GM12801 (cell line): Measurements from ENCODE around the gene KRT28.

Source experiments
- TF ChIP-seq, protein P1 (sequence below): IDR thresholded peaks from one replicate; pipeline ENCODE4 v1.5.1; 2011; ENCODE audit warnings: control low read depth; ENCODE audit not compliant: insufficient read length; ENCODE audit errors: extremely low read depth

The KRT28 gene

DNA sequence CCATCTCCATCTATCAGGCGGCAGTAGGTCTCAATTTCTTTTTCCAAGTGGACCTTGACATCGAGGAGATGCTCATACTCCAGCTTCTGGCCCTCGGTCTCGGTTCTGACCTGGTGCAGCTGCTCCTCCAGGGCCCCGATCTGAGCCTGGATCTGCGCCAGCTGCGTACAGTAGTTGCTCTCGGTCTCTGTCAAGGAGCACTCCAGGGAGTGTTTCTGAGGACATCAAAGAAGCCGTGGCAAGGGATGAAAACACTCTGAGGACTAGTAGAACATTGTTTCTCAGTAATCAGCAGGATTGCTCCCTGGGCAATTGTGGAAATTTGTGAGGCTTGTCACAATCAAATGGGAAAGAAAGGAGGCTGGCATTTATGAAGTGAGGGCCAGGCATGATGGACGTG lies 5.9 kb downstream of the KRT28 start:
- TF ChIP-seq, protein P1, sequence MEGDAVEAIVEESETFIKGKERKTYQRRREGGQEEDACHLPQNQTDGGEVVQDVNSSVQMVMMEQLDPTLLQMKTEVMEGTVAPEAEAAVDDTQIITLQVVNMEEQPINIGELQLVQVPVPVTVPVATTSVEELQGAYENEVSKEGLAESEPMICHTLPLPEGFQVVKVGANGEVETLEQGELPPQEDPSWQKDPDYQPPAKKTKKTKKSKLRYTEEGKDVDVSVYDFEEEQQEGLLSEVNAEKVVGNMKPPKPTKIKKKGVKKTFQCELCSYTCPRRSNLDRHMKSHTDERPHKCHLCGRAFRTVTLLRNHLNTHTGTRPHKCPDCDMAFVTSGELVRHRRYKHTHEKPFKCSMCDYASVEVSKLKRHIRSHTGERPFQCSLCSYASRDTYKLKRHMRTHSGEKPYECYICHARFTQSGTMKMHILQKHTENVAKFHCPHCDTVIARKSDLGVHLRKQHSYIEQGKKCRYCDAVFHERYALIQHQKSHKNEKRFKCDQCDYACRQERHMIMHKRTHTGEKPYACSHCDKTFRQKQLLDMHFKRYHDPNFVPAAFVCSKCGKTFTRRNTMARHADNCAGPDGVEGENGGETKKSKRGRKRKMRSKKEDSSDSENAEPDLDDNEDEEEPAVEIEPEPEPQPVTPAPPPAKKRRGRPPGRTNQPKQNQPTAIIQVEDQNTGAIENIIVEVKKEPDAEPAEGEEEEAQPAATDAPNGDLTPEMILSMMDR, result no peak

DNA sequence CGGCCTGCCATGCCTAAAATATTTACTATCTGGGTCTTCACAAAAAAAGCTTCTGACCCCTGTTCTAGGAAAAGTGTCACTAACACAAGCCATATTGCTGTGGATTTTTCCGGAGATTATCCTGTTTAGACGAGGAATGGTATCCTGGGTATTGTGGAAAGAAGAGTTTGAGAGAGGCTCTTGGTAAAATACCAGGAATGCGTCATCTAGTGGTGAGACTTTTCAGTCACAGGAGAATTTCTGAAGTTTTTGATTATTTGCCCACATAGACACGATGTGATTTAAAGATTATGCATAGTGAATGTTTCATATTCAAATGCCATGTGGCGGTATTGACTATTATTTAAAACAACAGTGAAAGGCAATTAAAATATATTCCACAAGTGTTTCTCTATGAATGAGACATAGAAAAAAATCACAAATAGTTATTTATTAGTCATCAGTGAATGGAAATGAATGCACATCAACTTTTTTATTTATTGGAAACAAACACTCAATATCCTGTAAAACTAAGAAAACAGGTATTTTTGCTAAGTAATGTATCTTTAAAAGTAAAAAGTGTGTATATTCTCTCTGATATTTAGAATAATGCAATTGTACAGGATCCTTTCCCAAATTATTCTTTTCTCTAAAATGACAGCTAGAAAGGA lies 7.8 kb downstream of the KRT28 start:
- TF ChIP-seq, protein P1, result no peak

DNA sequence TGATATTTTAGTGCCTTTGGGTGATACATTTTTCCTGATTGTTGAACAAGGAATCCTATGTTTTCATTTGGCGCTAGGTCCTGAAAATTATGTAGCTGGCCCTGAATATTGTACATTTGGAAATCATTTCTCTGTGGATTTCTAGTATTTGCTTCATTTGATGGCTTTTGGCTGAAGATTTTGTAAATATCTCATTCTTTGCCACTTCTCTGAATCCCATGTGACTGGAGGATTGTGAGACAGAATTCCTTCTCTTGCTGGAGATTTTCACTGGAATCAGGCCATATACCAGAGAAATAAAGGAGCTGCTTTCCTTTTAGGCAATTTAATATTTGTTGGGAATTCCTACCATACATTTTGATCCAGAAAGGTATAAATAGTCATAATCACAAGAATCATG lies 8.6 kb downstream of the KRT28 start:
- TF ChIP-seq, protein P1, result no peak

DNA sequence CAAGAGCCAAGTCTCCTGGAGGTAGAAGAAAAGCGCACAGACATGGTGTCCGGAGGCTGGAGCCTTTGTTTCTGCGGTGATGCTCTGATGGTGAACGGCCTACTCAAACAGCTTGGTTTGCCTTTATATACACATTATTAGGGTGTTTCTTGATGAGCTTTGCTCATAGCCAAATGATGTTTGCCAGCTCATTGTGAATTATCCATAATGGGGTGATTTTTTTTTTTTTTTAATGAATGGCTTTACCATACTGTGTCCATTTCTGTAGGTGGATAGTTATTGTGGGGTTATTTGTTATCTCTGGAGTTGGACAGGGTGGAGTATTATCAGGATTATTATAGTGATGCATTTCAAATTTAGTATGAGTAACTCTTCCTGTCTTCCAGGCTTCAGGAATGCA lies 17.3 kb downstream of the KRT28 start, which contains the start of gene KRT27:
TSS of gene KRT27 (minus strand) at position 101 of the 400 bp plus-strand sequence. CDS start at position 44, 57 bp downstream.
- TF ChIP-seq, protein P1, result no peak

DNA sequence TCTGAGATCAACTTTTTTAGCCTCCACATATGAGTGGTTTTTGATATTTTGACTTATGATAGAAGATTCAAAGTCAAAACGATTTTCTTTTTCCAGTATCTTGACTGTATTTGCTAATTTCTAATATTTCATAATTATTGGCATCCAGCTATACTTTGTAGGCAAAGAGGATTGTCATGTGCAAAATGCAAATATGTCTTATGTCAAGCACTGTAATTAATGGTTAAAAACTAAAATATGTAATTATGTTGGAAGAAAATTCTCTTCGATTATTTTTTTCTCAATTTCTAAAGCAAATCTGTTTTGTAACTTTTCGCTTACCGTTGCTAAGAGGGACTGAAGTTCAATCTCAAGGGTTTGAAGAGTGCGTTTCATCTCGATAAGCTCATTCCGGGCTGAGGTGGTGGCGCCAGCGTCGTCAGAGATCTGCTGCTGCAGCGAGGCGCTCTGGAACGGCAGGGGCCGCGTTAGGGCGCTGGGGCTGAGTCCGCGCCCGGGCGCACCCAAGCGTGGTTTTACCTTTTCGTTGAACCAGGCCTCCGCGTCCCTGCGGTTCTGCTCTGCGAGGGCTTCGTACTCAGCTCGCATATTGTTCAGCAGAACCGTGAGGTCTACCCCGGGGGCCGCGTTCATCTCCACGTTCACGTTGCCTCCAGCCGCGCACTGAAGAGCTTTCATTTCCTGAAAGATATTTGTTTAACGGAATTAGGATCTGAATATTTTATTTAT lies 20.4 kb downstream of the KRT28 start:
- TF ChIP-seq, protein P1, result no peak

DNA sequence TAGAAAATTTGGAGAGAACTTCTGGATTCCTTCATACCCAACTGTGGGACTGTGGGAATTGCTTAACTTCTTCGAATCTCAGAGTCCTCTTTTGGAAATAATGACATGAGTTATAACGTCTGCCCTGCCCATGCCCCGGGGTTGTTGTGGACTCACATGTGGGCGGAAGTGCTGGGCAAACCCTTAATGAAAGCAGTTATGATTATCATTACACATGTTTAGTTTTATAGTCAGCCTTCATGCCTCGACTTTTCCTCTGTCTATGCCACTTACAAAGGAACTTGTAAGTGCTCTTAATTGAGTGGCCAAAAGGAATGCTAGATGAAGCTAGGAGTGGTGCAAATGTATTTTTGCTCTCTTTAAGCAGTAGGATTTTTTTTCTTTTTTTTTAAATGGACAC lies 21.3 kb downstream of the KRT28 start:
- TF ChIP-seq, protein P1, result no peak

DNA sequence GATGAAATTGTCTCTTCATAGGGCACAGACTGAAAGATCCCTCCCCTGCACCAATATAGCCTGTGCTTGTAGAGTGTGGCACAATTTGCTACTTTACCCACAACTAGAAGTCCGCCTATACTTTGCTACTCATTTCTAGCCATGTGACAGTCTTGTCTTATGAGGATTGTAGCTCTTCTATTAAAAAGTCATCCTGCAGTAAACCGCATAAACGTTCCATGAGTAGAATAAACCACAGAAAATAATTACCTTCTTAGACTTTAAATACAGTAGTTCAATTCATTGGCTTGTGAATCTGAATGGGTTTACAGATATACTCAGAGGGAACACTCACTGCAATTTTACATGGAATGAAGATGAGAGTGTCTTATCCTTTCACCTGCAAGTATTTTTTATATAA lies 21.8 kb downstream of the KRT28 start:
- TF ChIP-seq, protein P1, result no peak
